HT1080 (cell line): Measurements from ENCODE around the gene GRAMD2B. TPM values are rescaled to one million over a fixed set of nuclear protein-coding genes. Genes with fewer than 3 reads are reported as not detected.
"Not testable (repeated sequence)": the region's sequence is repeated elsewhere in the genome, so short reads cannot be mapped to it uniquely, and the experiment has no call there.

Experiments
- DNase-seq: peaks from one replicate; pipeline ENCODE4 v3.0.0-alpha.2; 2015; ENCODE audit warnings: low read depth
- total RNA-seq: library from RNA; depleted of rRNA; stranded (reverse); fragments of >200 nt; shearing (Covaris generic); gene quantifications from 2 replicates; pipeline ENCODE4 v1.2.3, GENCODE V29; 2014

The GRAMD2B gene
- total RNA-seq, 1 experiment from 2014 or later: 5.2 TPM

DNA sequence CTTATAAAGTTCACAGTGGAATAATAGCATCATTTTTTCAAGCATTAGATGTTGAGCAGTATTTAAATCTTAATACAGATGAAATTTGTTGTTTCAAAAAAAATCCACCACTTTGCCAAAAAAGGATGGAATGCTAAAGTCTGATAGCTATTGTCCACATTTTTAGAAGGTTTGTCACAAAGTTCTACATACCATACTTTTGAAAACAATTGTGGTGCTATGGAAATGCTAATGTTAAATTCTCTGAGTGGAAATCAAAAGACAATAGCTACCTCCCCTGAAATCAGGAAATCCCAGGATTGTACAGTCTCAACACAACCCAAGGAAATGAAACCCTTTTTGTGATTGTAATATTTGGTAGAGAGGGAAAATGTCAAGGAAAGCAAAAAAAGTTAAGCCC, 19.3 kb upstream of the GRAMD2B start:
- DNase-seq: no peak

DNA sequence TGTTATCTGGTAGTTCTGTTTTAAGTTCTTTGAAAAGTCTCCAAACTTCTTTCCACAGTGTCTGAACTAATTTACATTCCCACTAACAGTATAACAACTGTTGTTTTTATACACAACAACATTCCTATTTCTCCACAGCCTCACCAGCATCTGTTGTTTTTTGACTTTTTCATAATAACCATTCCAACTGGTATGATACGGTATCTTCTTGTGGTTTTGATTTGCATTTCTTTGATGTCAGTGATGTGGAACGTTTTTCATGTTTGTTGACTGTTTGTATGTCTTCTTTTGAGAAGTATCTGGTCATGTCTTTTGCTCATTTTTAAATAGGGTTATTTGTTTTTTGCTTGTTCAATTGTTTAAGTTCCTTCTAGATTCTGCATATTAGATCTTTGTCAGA, 12.6 kb upstream of the GRAMD2B start:
- DNase-seq: no peak

DNA sequence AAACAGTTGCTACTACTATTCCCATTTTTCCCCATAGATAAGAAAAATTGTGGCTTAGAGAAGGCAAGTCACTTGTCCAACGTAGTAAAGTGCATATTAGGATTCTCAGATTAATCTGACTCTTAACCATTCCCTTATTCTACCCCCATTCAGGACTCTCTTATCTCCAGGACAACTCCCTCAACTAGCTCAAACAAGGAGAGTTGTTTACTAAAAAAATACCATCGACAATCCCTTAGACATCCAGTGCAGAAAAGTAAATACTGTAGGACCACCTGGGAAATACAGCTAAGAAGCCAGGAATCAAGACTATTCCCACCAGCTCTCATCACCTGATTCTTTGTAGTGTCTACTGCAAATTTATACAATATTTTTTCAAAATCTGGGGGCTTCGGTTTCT, 9.4 kb upstream of the GRAMD2B start:
- no peak for DNase-seq

DNA sequence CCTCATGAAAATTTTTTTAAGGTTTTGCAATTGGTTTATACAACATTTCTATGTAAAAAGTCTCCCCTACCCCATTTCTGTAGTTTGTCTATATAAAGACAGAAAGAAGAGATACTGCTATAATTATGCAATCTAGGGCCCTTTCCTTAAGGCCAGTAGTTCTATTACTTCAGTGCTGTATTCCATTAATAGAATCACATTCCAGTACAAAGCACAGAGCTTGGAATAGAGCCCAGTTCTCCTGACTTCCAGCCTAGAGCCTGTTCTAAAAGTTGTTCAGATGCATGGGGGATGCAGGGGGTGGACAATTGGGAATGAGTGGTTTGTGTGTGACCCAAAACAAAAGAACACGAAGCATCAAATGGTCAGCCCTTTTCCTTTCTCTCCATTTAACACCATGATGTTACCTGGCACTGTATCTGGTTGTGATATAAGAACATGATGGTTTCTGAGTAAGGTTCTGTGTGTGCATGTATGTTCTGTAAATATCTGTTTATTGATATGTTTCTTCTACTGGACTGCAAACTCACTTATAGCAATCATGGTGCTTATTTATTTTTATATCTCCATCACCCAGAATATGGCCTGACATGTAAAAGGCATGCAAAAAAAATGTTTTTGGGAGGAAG, 8.2 kb upstream of the GRAMD2B start:
- peak; percentile 7 for DNase-seq

DNA sequence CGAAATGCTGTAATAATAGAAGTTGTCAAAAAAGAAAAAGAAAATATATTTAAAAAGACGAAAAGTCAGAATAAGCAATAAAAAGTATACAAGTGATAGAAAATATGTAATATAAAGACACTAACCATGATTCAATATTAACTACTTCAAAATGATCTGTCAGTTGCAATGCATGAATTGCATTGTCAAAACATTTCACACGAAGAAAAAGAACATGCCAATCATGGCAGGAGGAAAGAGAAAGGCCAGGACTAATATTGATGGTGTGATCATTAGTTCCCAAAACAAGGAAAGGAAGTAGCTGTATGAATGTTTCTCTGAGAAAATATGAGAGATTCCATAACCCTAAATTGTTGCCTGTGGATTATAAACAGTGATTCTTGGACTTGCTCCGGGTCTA, 7.4 kb upstream of the GRAMD2B start:
- no peak for DNase-seq

DNA sequence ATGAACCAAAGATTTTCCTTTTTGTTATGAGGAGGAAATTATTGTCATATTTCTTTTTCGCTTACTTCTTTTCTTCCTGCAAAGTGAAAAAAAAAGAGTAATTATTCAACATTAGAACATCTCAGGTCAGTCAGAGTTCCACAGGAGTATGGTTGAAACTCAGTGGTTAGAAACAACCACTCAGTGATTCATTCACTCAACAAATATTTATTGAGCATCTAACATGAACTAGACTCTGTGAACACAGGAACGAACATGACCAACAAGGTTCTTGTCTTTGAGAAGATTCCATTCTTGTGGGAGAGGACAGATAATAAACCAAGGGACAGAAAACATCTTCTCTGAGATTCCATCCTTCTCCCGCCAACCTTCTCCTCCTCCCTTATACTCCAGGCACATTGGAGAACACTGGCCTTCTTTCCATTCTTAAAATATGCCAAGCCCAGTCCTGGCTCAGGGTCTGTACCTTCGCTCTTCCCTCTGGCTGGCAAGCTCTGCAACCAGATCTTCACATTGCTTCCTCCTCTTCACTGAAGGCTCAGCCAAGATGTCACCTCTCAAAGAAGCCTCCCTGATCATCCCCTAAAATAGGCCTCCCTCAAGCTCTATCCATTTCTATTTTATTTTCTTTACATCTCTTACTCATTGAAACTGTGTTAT, 6.8 kb upstream of the GRAMD2B start:
- DNase-seq: no peak

DNA sequence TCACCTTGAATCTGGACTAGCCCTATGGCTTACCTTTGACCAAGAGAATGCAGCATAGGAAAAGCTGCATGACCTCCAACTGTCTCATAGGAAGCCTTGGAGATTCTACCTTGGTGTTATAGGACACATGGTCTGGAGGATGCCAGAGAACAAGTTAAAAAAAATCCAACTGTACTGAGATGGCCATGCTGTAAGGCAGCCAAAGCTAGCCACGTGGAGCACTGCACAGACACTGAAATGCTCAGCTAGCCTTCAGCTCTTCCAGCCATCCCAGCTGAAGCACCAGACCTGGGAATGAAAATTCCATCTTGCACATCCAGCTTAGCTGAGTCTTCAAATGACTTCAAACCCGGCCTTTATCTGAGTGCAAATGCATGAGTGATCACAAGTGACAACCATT, 6.0 kb upstream of the GRAMD2B start:
- DNase-seq: no peak

DNA sequence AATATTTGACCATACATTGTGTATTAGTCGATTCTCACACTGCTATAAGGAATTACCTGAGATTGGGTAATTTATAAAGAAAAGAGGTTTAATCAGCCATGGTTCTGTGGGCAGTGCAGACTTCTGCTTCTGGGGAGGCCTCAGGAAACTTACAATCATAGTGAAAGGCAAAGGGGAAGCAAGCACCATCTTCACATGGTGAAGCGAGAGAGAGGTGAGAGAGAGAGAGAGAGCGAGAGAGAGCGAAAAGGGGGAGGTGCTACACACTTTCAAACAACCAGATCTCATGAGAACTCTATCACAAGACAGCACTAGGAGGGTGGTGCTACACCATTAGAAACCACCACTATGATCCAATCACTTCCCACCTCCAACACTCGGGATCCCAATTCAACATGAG, 4.1 kb upstream of the GRAMD2B start:
- no peak for DNase-seq

DNA sequence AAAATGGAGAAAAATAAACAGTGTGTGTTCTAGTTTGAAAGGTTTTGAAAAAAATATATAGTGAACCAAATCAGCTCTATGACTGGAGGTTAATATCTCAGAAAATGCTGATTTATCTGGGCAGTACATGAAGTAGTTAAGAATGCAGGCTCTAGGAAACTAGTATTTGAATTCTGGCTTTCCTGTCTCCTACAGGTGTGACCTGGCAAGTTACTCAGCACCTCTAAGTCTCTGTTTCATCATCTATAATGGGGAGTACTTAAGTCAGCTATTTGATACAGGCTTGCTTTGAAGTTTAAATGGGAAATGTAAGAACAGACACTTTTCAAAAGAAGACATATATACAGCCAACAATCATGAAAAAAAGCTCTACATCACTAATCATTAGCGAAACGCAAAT, 5.2 kb downstream of the GRAMD2B start:
- no peak for DNase-seq

DNA sequence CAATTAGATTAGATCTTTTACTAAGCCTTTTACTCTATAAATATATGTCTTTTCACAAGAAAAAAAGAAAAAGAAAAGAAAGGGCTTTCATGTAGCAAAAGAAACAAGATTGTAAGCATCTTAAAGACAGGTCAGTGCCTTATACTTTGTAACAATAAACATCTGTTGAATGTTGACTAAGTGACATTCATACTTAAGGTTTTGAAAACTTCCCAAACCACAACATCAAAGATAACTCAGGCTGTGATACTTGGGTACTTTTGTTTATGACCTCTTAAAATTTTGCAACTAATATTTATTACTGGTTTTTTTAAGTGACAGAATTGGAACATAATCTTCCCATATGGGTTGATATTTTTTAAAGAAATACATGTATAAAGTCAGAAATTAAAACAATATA, 7.4 kb downstream of the GRAMD2B start:
- DNase-seq: no peak

DNA sequence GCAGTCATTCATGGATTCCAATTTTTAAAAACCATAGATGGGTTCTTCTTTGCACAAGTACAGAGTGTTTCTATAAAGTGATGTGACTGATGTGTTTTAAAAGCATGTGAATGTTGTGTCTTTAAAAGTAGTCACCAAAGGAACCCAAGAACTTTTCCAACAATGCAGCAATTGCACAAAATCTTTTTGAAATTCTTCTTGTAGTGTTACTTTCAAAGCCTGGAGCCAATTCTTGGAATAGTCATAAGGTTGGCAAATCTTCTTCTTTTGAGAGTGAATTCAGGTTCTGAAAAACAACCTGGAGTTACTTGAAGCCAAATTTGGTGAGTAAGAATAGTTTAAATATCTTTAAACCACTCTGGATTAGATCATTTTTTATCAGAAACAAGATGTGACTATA, 10.5 kb downstream of the GRAMD2B start:
- DNase-seq: no peak

DNA sequence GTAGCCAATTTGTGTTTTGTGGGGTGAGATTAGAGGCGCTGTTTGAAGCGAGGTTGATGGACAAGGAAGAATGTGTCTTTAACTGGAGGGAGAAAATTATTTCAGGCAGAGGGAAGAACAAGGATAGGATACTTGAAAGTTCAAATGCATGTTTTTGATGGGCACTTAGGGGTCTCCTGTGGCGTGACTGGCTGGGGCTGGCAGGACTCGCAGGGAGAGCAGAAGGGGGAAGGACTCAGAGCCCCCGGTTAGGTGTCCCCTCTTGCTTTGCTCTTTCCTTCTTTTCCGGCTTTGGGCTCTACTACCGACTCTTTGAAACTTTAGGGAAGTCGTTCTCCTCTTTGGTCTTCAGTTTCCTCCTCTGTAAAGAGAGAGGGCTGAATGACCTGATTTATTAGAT, 12.1 kb downstream of the GRAMD2B start:
- DNase-seq: no peak

DNA sequence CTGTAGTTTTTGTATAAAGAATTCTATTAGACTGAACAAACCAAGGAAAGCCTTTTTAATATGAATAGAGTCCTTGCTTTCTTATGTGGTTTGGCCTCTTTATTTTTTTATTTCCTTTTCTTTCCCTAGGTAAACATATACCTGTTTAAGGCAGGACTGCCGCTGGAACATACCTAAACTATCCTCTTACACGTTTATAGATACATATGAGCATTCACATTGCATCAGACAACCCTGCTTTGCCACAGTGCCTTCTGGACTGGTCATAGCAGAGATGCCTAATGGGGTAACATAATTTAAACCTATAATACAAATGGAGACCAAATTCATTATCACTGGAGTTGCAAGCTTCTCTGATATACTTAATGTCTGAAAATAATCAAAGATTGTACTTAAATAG, 12.5 kb downstream of the GRAMD2B start:
- no peak for DNase-seq

DNA sequence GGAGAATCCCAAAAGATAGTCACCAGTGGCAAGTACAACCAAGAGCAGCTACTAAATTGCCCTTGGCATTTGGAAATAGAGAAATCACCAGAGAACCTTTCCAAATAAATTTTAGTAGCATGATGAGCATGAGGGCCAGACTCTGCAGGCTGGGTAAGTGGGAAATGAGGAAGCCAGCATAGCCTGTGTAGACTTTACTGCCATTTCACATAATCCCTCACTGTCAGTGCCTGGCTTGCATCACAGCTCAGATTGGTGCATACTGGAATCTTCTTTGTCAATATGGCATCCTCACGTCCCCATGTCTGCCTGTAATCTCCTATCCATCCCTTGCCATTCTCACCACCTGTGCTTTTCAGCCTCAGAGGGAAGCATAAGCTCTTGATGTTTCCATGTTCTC, 14.5 kb downstream of the GRAMD2B start:
- DNase-seq: no peak

DNA sequence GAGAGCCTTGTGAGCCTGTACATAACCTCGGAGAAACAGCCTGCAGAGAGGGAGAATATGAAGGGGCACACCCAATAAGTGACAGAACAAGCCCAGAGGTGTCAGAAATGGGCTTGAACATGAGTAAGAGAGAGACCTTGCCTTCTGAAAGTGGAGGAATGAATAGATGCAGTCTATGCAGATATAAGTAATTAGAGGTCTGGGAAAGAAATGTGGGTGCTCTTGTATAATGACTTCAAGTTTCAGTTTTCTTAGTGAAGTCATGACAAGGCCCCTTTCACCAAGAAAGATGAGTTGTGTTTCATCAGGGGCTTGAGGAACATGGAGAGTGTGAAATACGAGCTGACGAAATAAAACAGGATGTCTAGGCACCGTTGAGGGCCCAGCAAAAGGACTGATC, 15.1 kb downstream of the GRAMD2B start:
- no peak for DNase-seq

DNA sequence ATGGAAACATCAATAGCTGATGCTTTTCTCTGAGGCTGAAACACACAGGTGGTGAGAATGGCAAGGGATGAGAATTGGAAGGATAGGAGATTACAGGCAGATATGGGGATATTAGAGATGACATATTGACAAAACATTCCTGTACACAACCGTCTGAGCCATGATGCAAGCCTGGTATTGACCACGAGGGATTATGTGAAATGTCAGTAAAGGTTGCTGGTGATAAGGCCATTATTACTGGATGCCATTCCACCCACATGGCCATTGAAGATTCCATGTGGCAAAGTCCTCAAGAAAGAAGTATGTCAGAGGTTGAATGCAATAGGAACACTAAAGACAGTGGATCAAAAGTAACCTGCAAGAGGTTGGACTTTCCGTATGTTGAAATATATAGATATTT, 15.7 kb downstream of the GRAMD2B start:
- DNase-seq: no peak

DNA sequence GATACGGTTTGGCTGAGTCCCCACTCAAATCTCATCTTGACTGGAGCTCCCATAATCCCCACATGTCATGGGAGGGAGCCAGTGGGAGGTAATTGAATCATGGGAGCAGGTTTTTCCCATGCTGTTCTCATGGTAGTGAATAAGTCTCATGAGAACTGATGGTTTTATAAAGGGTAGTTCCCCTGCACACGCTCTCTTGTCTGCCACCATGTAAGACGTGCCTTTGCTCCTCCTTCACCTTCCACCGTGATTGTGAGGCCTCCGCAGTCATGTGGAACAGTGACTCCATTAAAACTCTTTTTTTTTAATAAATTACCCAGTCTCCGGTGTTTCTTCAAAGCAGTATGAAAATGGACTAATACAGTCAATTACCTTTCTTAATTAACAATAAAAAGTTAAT, 16.5 kb downstream of the GRAMD2B start:
- not testable (repeated sequence) for DNase-seq

DNA sequence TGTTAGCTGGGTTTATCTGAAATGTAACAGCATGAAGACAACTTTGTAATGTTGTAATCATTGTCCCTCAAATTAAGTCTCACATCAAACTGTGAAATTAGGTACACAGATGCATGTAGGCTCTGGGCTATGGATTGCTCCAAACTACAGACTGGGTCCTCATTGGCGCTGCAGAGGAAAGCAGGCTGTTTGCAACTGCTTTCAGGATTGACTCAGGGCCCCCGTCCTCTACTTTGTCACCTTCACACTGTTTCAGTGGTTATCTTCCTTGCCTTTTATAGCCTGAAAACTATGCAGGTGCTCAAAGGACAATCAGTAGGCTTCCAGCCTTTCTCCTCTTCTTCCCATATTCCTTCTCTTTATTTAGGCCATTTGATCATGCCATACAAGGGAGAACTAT, 18.0 kb downstream of the GRAMD2B start:
- DNase-seq: no peak

DNA sequence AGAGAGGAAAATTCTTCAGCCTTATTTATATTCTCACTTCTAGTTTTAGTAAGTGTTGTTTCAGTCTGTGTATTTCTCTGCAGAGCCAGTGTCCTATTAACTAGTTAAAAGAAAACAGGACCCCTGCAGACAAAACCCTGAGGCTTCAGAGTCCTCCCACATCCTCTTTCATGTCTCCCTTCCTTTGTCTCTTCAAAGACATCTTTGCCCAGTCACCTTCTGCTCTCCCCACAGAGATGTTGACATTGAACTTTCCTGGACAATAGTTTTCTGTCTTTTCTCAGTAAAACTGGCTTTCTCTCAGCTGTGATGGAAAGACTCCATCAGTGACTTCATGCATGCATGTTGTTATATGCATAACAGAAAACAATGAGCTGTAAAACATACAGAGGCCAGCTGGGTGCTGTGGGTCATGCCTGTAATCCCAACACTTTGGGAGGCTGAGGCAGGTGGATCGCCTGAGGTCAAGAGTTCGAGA, 20.2 kb downstream of the GRAMD2B start:
- DNase-seq: no peak

DNA sequence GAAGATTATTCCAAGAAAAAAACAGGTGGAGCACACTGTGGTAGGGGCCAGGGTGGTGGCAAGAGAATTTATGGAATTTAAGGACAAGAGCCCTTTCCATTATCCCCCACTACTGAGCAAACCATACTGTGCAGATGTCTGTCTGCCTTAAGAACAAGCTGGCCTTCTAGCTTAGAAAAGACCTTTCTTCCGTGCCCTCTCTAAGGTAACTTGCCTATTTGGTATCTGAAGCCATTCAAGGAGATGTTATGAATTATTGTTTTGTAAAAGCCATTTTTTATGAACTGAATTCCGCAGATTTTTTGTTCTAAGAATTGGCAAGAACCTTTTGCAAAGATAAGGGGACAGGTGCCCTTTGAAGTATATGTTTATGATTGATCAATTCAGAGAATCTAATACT, 20.9 kb downstream of the GRAMD2B start:
- no peak for DNase-seq

DNA sequence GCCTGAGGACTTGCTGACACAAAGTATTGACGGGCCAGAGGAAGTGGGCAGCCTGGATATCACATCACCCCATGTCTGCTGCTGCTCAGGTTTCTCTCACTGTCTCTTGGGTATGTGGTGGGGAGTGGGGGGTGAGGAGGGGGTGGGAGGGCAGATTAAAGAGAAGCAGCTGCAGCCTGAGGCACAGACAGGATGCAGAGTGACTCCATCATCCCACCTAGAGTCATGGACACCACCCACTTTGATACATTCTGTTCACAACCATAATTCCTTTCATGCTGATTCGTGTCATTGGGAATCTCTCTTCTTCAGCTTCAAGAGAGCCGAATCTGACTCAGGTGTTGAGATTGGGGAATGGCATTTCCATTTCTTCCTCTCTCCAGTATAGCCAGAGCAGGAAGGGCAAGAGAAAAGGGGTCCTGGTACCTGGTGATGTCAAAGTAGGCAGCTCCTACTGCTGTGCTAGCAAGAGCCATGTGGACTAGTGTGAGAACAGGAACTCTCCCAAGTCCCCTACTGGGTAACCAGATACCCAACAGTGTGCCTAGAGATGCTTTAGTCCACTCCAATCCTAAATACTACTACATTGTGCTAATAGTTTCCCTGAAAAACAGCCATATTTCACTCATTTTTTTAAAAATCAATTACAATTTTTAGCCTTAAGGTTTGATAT, 22.4 kb downstream of the GRAMD2B start:
- DNase-seq: peak; percentile 41

DNA sequence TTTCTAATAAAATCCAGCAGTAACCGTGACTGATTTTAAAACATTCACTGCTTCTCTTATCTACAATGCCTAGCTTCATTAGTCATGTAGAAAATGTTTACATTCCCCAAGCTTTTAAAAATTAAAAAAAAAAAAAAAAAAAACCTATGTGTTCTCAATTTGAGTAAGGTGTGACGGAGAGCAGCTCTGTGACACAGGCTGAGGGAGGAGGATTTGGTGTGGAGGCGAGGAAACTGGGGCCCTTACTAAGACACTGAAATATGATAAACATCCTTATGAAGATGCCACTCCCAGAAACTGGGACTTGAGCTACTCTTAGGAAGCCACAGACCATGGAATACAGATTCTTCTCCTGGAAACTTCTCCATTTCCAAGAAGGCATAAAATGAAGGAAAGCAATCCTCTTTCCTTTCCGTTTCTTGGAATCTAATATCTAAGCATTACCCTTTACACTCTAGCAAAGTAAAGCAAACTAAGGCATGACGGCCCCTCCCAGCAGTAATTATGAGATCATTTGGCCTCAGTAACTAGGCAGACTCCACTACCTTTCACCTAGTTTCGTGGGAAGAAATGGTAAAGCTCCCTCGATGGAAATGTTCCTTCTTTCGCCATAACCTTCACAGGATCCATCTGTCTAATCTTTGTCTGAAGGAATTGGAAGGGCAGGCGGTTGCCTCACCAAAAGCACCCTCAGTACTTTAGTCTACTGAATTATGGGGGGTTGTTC, 23.5 kb downstream of the GRAMD2B start:
- DNase-seq: peak; percentile 37
